ENCODE measurements around the gene DCAF11.

Gene DCAF11

DNA sequence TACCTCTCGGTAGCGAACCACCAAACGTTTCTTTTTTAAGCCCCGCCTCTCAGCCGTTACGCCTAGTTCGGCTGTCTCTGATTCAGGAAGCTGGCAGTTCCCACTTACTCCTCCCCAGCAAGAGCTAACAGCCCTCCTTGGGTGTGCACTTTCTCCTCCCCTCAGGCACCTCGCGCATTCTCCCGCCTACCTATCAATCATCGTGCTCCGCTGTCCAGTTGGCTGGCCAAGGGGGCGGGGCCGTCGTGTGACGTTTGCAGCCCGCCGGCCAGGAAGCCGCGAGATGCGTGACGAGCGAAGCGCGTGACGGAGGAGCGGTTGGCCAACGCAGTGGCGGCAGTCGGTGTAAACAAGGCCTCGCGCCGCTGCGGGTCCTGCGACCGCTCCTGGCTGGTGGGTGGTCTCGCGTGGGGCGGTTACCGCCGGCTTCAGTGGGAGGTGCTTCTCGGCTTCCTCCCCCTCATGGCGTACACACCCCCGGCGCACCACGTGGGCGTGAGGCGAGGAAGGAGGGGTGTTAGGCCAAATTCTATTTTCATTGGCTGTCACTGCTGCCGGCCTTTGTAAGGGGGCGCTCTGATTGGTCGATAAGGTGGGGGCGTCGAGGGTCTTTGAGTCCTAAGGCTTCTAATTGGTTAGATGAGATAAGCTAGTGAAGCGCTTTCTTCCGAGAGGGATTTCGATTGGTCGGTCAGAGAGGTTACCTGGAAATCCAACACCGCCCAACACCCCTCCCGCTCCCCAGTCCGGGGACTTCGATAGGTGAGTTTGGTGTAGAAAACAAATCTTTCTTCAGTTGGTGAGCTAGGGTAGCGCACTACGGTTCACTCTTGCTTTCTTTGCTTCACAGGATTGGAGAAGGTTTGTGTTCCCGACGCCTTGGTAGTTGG is at the start of gene DCAF11, which contains the start of gene NRL:
Gene DCAF11, plus strand, starts transcription at position 246 of the 890 bp plus-strand sequence. CDS start 818 bp downstream, outside the sequence.
Gene NRL, minus strand, starts transcription at position 418 of the 890 bp plus-strand sequence. CDS start 32,101 bp downstream, outside the sequence.
- DNase-seq (ENCODE audit: low read depth in 2 of 2) = peak; percentile 97 to 99

DNA sequence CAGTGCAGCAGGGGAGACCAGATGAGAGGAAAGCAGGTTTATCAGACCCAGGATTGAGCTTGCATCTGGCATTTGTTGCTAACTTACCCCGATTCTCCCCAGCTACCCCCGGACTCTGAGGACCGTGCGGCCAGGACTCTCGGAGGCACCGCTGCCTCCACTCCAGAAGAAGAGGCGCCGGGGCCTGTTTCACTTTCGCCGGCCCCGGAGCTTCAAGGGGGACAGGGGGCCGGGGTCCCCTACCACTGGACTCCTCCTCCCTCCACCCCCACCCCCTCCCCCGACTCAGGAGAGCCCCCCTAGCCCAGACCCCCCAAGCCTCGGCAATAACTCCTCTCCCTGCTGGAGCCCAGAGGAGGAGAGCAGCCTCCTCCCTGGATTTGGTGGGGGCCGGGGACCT is 49.7 kb upstream of the DCAF11 start:
- no peak for DNase-seq (ENCODE audit: low read depth in 2 of 2)

DNA sequence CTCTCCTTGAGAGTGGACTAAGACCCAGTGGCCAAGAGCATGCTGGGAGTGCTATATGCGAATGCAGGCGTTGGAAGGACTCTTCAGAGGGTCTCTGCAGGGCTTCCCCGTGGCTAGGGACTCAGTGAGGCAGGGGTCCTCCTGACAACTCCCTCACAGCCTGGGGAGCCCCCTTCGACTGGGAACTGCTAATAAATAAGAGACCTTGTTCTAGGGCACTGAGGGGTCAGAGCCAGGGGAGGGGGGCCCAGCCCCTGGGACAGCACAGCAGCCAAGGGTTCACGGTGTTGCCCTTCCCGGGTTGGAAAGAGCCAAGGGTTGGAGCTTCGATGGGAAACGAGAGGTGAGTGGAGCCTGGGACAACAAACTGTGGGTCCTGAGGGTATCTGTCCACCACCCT is 49.2 kb upstream of the DCAF11 start:
- DNase-seq (ENCODE audit: low read depth in 2 of 2) = no peak

DNA sequence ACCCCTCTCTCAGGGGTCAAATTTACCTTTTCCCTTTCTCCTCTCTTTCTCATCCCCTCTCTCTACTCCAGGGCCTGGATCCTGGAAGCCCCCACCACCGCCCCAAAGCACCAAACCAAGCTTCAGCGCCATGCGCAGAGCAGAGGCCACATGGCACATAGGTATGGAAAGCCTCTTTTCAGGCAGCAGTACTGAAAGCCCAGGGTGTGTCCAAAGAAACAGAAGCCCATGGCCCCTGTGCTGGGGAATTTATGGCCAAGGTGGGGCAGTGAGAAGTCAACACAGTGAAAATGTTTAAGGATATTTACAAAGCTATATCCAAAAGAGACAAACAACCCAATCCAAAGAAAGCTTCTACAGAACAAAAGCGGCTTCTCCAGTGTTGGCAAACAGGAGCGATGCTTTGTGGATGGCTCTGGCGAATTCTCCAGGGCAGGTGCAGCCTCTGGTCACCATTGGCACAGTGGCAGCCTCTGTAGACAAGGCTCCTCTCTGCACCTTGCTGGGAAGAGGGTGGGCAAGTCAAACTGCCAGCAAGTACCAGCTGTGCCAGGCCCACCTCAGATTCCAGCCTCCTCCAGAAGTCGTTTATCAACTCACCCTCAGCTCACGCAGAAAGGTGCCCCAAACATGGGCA is 48.0 kb upstream of the DCAF11 start:
- DNase-seq (ENCODE audit: low read depth in 2 of 2) = no peak

DNA sequence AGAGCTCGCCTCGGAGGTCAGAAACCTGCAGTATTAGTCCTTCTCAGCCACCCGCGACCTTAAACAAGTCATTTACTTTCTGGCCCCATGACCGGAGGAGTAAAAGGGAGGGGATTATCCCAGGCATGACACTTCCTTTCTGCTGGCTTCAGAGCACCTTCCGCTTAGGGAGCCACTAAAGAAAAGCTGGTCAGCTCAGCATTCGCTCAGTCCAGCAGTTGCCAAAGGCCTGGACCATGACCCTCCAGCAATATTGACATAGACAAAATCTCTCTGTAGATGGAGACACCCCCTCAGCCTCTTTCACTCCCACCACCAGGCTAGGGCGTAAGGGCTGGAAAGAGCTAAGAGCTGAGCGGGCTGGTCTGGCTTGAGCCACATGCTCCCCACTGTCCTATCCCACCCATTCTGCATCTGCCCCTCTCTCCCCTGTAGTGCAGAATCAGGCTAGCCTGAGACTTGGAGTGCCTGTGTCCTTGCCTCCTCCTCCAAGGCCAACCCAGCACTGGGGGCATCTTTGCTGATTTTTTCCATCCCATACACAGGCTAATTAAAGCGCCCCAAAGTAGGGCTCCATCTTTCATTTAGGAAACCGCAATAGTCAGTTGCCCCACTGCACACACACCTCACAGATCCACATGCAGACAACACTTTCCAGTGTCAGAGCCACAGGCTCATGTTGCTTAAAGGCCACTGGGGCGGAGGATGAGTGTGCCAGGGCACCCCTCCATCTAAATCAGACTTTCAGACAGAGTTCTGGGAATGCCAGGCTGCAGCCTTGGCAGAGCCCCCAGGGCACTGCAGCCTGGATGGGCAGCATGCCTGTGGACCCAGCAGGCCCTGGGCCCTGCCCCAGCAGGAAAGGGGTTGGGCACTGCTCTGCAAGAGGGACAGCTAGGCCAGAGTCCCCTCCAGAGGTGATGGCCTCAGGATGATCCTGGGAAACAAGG is 47.2 kb upstream of the DCAF11 start:
- no peak for DNase-seq (ENCODE audit: low read depth in 2 of 2)

DNA sequence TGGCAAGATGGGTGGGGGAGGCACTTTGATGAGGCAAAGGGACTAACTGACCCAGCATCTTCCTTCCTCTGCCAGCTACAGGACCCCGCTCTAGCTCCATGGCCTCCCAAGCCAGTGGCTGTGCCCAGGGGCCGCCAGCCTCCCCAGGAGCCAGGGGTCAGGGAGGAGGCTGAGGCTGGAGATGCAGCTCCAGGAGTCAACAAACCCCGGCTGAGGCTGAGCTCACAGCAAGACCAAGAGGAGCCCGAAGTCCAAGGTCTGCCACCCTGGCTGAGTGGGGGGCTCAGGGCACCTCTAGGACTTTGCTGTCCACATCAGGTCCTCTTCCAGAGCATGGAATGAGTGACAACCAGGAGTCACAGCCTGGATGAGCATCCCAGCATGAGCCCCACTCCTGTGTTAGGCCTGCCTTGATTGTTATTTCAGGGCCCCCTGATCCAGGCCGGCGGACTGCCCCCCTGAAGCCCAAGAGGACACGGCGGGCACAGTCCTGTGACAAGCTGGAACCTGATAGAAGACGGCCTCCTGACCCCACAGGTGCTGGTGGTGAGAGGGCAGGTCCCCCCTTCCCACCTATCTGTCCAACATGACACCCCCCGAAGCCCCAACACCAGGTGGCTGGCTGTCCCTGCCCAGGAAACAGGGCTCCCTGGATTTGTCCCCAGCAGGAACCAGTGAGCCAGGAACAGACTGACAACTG is 45.7 kb upstream of the DCAF11 start:
- DNase-seq (ENCODE audit: low read depth in 2 of 2) = no peak

DNA sequence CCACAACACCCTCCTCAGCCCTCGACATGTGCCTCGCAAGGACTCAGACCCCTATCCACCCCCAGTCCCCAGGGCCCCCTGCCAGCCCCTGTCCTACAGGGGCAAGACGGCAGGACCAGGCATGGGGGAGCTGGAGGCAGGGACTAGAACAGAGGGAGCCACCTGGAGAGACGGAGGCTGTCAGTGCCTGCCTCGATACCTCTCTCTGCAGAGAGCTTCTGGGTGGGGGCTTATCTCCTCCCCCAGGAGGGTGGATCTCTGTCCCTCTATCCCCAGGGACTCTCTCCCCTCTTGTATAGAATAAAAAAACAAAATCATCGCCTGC is 45.2 kb upstream of the DCAF11 start:
- DNase-seq (ENCODE audit: low read depth in 2 of 2) = no peak

DNA sequence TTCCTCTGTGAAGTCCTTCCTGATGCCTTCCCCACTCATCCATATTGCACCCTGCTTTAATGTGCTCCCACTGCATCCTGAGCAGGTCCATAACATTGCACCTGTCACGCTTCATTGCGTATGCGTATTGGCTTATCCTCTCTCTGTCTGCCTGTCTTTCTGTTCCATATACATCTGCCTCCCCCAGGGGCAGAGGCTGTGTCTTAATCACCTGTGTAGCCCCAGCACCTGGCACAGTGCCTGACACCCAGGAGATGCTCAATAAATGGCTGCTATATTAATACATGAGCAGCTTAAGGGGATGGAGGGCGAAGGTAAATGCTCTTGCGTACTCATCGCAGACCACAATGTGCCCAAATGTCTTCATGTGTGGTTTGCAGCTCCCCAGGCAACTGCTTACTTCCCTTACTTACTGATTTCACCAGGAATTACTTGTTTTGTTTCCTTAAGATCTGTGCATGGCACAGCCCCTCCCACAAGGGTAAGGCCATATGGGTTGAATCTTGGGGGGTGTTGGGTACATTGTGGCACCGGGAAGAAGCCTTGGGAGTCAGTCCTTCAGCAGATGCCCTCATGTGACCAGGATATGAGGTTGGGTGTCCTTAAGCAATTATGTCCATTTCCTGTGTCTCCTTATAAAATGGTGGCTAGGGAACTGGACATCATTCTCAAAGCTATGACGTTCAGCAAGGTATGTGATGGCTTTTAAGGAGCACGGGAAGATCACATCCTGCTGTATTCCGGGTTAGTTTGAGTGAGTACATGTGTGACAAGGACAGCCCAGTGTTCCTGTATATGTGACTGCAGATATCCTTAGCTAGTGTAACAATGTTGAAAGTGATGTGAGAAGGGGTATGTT is 44.1 kb upstream of the DCAF11 start:
- no peak for DNase-seq (ENCODE audit: low read depth in 2 of 2)

DNA sequence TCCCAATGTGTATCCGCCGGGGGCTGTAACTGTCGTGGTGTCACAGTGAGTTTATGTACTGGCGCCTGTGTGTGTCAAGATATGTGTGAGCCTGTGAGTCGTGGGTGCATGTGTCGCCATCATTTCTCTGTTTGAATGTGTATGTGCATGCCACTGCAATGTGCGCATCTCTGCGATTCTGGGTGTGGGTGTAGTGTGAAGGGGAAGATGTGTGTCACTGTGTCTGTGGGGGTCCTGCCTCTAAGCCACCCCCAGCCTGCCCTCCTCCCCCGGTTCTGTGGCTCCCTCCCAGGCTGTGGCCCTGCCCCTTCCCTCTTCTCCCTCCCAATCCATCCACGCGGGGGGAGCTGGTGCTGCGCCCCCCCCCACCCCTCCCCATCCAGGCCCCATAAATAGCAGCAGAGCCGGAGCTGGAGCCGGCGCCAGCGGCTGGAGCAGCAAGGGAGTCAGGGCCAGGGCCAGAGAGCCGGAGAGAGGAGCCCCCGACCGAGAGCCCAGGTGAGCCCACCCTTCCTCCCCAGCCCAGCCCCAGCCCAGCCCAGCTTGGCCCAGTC is 43.4 kb upstream of the DCAF11 start, which contains the start of gene CPNE6:
Gene CPNE6, plus strand, starts transcription at position 419 of the 554 bp plus-strand sequence. CDS start 1,375 bp downstream, outside the sequence.
- DNase-seq (ENCODE audit: low read depth in 2 of 2) = no peak

DNA sequence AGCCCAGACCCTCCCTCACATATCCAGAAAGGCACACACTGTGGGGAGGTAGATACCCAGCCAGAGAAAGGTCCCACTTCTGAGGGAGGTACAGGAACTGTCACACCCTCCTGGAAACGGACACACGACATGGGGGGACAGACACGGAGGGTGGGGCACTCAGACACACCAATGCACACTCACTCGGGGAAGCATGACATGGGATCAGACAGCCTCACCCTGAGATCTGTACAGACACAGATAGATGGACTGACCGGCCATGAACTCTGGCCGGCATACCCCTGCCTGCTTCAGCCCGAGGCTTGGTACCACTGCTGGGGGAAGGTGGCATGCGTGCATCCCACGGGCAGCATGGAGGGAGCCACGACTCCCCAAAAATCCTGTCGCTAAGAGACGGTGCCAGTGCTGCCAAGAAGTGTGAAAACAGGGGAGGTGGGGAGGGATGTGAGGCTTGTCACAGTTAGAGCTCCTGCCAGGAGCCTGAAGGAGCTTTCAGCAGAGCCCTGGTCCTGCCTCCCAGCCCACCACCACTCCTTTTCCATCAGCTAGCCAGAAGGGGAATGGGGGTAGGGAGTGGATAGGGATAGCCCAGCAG is 42.6 kb upstream of the DCAF11 start:
- DNase-seq (ENCODE audit: low read depth in 2 of 2) = no peak

DNA sequence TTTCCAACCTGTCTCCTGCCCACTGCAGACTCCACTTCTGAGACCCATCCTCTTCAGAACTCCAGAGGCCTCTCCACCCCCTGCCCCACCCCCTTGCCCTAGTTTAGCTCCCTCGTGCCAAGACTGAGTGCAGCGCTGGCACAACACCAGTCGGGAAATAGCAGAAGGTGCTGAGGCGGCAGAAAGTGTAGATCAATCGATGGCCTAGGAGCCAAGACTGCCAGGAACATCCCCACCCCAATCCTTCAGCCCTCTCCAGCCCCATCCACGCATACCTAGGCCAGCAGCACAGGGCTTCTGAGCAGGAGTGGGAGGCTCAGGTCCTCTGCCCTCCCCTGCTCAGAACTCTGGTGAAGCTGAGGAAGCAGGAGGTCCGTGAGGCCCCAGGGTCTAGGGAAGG is 42.1 kb upstream of the DCAF11 start:
- no peak for DNase-seq (ENCODE audit: low read depth in 2 of 2)

DNA sequence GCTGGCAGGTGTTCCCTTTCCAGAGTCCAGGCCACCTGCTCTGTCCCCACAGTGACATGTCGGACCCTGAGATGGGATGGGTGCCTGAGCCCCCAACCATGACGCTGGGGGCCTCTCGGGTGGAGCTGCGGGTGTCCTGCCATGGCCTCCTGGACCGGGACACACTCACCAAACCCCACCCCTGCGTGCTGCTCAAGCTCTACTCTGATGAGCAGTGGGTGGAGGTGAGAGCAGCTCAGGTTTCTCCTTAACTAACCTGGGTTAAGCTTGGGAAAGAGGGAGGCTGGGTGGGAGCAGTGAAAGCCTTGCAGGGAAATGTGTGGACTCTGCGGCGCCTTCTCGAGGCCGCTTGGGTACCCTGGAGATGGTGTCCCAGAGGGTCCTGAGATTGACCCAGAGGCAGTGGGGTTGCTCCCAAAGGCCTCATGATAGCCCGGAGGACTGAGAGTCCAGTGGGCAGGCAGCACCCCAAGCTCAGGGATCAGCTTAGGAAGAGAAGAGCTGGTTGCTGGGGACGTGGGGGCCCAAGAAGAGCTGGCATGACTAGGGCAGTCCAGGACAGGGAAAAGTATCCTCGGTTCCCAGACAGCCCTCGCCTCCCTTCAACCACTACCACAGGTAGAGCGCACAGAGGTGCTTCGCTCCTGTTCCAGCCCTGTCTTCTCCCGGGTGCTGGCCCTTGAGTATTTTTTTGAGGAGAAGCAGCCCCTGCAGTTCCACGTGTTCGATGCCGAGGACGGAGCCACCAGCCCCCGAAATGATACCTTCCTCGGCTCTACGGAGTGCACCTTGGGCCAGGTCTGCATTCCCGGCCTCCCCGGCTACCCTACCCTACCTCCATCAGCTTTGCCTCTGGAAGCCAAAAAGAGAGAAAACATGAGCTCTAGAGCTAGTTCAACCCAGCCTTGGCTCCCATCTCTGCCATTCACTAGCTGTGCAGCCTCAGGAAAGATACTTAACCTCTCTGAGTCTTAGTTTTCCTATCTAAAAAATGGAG is 41.4 kb upstream of the DCAF11 start:
- DNase-seq (ENCODE audit: low read depth in 2 of 2) = no peak

DNA sequence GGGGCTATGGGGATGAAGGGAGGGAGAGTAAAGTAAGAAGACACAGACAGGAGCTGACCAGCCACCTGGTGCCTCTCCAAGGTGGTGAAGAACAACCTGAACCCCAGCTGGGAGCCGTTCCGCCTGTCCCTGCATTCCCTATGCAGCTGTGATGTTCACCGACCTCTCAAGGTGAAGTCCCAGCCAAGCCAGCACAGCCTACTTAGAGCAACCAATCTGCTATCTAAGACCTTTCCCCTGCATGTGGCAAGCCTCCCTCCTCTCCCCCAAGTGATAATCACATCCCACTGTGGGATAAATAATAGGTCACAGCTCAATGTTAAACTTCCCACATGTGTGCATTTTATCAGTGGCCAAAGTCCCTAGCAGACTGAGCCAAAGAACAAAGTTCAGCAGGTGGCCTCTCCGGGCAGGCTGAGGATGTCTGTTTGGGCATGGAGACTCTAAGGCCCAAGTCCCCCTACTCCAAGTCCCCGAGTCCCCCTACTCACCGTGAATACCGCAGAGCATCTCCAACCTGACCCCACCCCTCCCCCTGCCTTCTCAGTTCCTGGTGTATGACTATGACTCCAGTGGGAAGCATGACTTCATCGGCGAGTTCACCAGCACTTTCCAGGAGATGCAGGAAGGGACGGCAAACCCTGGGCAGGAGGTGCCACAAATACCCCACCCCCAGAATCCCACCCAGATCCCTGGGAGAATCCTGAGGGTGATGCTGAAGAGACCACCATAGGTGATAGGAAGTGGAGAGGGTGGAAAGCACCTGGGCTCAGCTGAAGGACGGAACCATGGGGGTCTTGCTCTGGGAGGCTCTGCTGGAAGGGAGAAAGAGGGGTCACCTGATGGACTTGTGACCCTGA is 39.7 kb upstream of the DCAF11 start:
- no peak for DNase-seq (ENCODE audit: low read depth in 2 of 2)

DNA sequence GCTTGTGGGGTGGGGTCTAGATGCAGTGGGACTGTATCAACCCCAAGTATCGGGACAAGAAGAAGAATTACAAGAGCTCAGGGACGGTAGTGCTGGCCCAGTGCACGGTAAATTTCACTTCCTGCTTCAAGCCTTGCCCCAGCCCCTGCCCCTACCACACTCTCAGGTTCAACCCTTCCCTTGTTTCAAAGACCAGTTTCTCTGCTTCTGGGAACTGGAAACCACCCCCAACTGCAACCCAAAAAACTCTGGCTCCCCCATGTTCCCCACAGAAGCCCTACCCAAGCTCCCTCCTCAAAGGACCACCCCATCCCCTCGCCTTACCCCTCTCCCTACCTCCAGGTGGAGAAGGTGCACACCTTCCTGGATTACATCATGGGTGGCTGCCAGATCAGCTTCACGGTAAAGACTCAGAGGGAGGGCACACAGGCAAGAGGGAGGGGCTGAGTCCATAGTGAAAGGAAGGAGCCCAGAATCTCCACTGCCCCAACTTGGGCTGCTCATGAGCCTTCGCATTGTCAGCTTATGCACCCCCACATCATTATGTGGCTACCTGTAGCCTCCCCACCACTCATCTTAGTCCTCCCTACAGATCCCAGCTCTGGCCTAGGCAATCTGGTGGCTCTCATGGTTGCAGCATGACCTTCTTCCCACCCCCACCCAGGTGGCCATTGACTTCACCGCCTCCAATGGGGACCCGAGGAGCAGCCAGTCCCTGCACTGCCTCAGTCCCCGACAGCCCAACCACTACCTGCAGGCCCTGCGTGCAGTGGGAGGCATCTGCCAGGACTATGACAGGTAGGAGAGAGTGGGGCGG is 38.9 kb upstream of the DCAF11 start:
- DNase-seq (ENCODE audit: low read depth in 2 of 2) = no peak

DNA sequence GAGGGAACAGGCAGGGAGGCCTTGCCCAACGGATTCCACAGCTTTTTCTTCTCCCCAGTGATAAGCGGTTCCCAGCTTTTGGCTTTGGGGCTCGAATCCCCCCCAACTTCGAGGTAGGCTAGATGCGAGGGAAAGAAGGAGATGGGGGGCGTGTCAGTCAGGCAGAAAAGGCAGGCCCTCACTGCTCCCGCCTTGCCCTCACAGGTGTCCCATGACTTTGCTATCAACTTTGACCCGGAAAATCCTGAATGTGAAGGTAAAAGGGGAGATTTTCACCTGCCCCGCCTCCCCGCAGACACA is 38.3 kb upstream of the DCAF11 start:
- no peak for DNase-seq (ENCODE audit: low read depth in 2 of 2)

DNA sequence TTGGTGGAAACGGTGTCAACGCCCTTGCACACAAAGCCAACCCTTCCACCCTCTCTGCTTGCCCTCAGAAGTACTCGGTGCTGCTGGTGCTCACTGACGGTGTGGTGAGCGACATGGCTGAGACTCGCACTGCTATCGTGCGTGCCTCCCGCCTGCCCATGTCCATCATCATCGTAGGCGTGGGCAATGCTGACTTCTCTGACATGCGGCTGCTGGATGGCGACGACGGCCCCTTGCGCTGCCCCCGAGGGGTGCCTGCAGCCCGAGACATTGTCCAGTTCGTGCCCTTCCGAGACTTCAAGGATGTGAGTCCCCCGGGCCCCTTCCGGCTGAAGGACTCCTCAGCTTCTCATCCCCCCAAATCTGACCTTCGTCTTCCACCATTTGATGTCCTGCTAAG is 37.5 kb upstream of the DCAF11 start:
- DNase-seq (ENCODE audit: low read depth in 2 of 2) = no peak

DNA sequence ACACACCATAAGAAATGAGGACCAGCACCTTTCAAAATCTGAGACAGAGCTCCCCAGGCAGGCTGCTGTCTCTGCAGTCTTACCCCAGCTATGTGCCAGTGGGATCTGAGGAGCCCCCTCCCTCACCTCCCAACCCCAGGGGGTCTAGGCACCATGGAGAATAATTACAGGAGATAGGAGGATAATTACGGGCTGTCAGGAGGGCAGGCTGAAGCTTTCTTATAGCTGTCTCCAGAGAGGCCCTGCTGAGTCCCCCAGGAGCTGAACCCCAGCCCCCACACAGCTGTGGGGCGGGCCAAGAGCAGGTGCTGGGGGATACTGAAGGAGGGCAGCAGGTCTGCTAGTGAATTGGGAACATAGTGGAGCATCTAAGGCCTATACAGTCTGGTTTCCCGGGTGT is 36.4 kb upstream of the DCAF11 start:
- no peak for DNase-seq (ENCODE audit: low read depth in 2 of 2)

Data from stimulated activated CD8-positive, alpha-beta memory T cell treated with anti-CD3 and anti-CD28 coated beads, Interleukin-15, amount 100 ng/mL, for 4 hours (primary cell).